ENCODE results near the gene URM1.

The URM1 gene

GRCh38 chr9:128388150-128388549 is 17.0 kb downstream of the URM1 start:
- no peak for DNase-seq

GRCh38 chr9:128389395-128390149 is 18.4 kb downstream of the URM1 start:
- no peak for DNase-seq

- no peak for DNase-seq
Measured at GRCh38 chr9:128390150-128390812, 19.1 kb downstream of the URM1 start.

GRCh38 chr9:128390813-128391711 is 19.9 kb downstream of the URM1 start:
- DNase-seq, result no peak

GRCh38 chr9:128391956-128392301 is 20.8 kb downstream of the URM1 start:
- no peak for DNase-seq

- no peak for DNase-seq
Measured at GRCh38 chr9:128392302-128393144, 21.3 kb downstream of the URM1 start.

GRCh38 chr9:128393145-128393775 is 22.1 kb downstream of the URM1 start:
- no peak for DNase-seq

GRCh38 chr9:128393970-128394369 is 22.8 kb downstream of the URM1 start:
- no peak for DNase-seq

- no peak for DNase-seq
Measured at GRCh38 chr9:128394379-128395168, 23.4 kb downstream of the URM1 start.

GRCh38 chr9:128396970-128397613 is 25.9 kb downstream of the URM1 start:
- no peak for DNase-seq

GRCh38 chr9:128397831-128398230 is 26.7 kb downstream of the URM1 start:
- no peak for DNase-seq

GRCh38 chr9:128399861-128400260 is 28.7 kb downstream of the URM1 start:
- no peak for DNase-seq

- DNase-seq, result no peak
Measured at GRCh38 chr9:128404560-128404959, 33.4 kb downstream of the URM1 start.

GRCh38 chr9:128405077-128405779 is 34.1 kb downstream of the URM1 start:
- DNase-seq, result no peak

GRCh38 chr9:128405780-128406171 is 34.6 kb downstream of the URM1 start:
- DNase-seq, result no peak

- DNase-seq, result peak; percentile 42
Measured at GRCh38 chr9:128406848-128407391, 35.7 kb downstream of the URM1 start.

GRCh38 chr9:128408963-128409431 is 37.8 kb downstream of the URM1 start:
- no peak for DNase-seq

- no peak for DNase-seq
Measured at GRCh38 chr9:128409450-128409849, 38.3 kb downstream of the URM1 start.

- peak; percentile 22 for DNase-seq
Measured at GRCh38 chr9:128409978-128410377, 38.8 kb downstream of the URM1 start.
